ENCODE results near the gene CEMIP.

- TF ChIP-seq RXRA (IDR thresholded peaks at IDR 0.05; ENCODE audit: borderline replicate concordance, low read depth) (no peak), CTCF (IDR thresholded peaks at IDR 0.05) (no peak), RAD21 (IDR thresholded peaks at IDR 0.05; ENCODE audit: low read length) (no peak), FOSL2 (IDR thresholded peaks at IDR 0.05; ENCODE audit: borderline replicate concordance, low read depth) (no peak), GABPA (IDR thresholded peaks at IDR 0.05; ENCODE audit: low read depth) (no peak), RFX5 (IDR thresholded peaks at IDR 0.05; ENCODE audit: low read length) (no peak), JUND (IDR thresholded peaks at IDR 0.05) (no peak), MAX (IDR thresholded peaks at IDR 0.05; ENCODE audit: low read depth) (no peak), MXI1 (IDR thresholded peaks at IDR 0.05; ENCODE audit: low read depth, low read length) (no peak)
These were observed 218.5 kb downstream of the CEMIP start for GRCh38 chr15:80997692-80998091.
